Pulmonary artery endothelial cell (primary cell): ENCODE data around the gene SLC40A1. TPM values are rescaled to one million over a fixed set of nuclear protein-coding genes. Genes with fewer than 3 reads are reported as not detected.
"Not testable (repeated sequence)": the region's sequence is repeated elsewhere in the genome, so short reads cannot be mapped to it uniquely, and the experiment has no call there.

Experiments
- DNase-seq: peaks from one replicate; pipeline ENCODE4 v3.0.0-alpha.2; 2011; ENCODE audit warnings: low read depth, low spot score
- total RNA-seq: library from RNA; depleted of rRNA; stranded (reverse); fragments of >200 nt; gene quantifications from 2 replicates; pipeline ENCODE4 v1.2.3, GENCODE V29; 2014

SLC40A1 gene
- 15.6 and 109 TPM in 2 replicates for total RNA-seq

GRCh38 chr2:189580658-189581353 is at the start of gene SLC40A1:
Gene SLC40A1 (minus strand): TSS chr2:189580786. CDS start chr2:189580460, 326 bp downstream.
- peak; percentile 39 for DNase-seq

- no peak for DNase-seq
These were observed 49.2 kb upstream of the SLC40A1 start for GRCh38 chr2:189629531-189630453.

GRCh38 chr2:189628817-189629530 is 48.4 kb upstream of the SLC40A1 start:
- no peak for DNase-seq

GRCh38 chr2:189627789-189628188 is 47.2 kb upstream of the SLC40A1 start:
- DNase-seq: no peak

- no peak for DNase-seq
These were observed 45.0 kb upstream of the SLC40A1 start for GRCh38 chr2:189625636-189626035.

GRCh38 chr2:189624648-189625355 is 44.2 kb upstream of the SLC40A1 start:
- DNase-seq: no peak

GRCh38 chr2:189623049-189623448 is 42.5 kb upstream of the SLC40A1 start:
- no peak for DNase-seq

GRCh38 chr2:189621781-189622180 is 41.2 kb upstream of the SLC40A1 start:
- no peak for DNase-seq

GRCh38 chr2:189618197-189618596 is 37.6 kb upstream of the SLC40A1 start:
- DNase-seq: no peak

- no peak for DNase-seq
These were observed 34.0 kb upstream of the SLC40A1 start for GRCh38 chr2:189614585-189614984.

GRCh38 chr2:189613650-189614420 is 33.2 kb upstream of the SLC40A1 start:
- peak; percentile 49 for DNase-seq

GRCh38 chr2:189613077-189613636 is 32.6 kb upstream of the SLC40A1 start:
- peak; percentile 91 for DNase-seq

- DNase-seq: no peak
These were observed 30.1 kb upstream of the SLC40A1 start for GRCh38 chr2:189610700-189611099.

GRCh38 chr2:189609853-189610252 is 29.3 kb upstream of the SLC40A1 start:
- DNase-seq: no peak

- DNase-seq: no peak
These were observed 28.8 kb upstream of the SLC40A1 start for GRCh38 chr2:189609423-189609816.

- DNase-seq: no peak
These were observed 28.3 kb upstream of the SLC40A1 start for GRCh38 chr2:189608795-189609422.

GRCh38 chr2:189608170-189608569 is 27.6 kb upstream of the SLC40A1 start:
- no peak for DNase-seq

- no peak for DNase-seq
These were observed 21.6 kb upstream of the SLC40A1 start for GRCh38 chr2:189602233-189602632.

GRCh38 chr2:189601652-189602051 is 21.1 kb upstream of the SLC40A1 start:
- DNase-seq: not testable (repeated sequence)

GRCh38 chr2:189601043-189601442 is 20.5 kb upstream of the SLC40A1 start:
- DNase-seq: no peak
